HepG2 (cell line): Measurements from ENCODE around the gene RGS19. TPM values are rescaled to one million over a fixed set of nuclear protein-coding genes. Genes with fewer than 3 reads are reported as not detected.

Experiments used
- ARID3A ChIP-seq: IDR thresholded peaks from 2 replicates; pipeline ENCODE4 v1.6.1; 2012; ENCODE audit warnings: low read depth, low read length, improper control_type of control experiment
- CERS6 ChIP-seq: sonication (generic); formaldehyde crosslinking; IDR thresholded peaks from 2 replicates; pipeline ENCODE4 v1.5.0; 2020; ENCODE audit warnings: missing genetic modification reagents
- IKZF4 ChIP-seq: sonication (generic); formaldehyde crosslinking; IDR thresholded peaks from 2 replicates; pipeline ENCODE4 v1.5.1; 2020; ENCODE audit warnings: borderline replicate concordance, mild to moderate bottlenecking, low read depth, missing genetic modification reagents; ENCODE audit errors: not compliant biosample characterization
- JARID2 ChIP-seq: sonication (generic); formaldehyde crosslinking; IDR thresholded peaks from 2 replicates; pipeline ENCODE4 v1.8.1; 2023; ENCODE audit warnings: missing genetic modification reagents, inconsistent platforms; ENCODE audit not compliant: insufficient replicate concordance
- JUN ChIP-seq: sonication (generic); formaldehyde crosslinking; IDR thresholded peaks from 2 replicates; pipeline ENCODE4 v1.4.0; 2020; ENCODE audit warnings: mild to moderate bottlenecking, missing genetic modification reagents
- MED1 ChIP-seq: sonication (generic); formaldehyde crosslinking; IDR thresholded peaks from 2 replicates; pipeline ENCODE4 v1.4.0; 2020; ENCODE audit warnings: missing genetic modification reagents
- PRDM10 ChIP-seq: sonication (generic); formaldehyde crosslinking; IDR thresholded peaks from 2 replicates; pipeline ENCODE4 v1.4.0; 2020; ENCODE audit warnings: low read depth, missing genetic modification reagents
- SIX1 ChIP-seq: sonication (generic); formaldehyde crosslinking; IDR thresholded peaks from 2 replicates; pipeline ENCODE4 v1.4.0; 2020; ENCODE audit warnings: missing genetic modification reagents, borderline replicate concordance
- SMAD9 ChIP-seq: sonication (generic); formaldehyde crosslinking; IDR thresholded peaks from 2 replicates; pipeline ENCODE4 v1.5.1; 2020; ENCODE audit warnings: mild to moderate bottlenecking, missing genetic modification reagents
- SMARCE1 ChIP-seq: fragments of 450-650 bp; IDR thresholded peaks from 2 replicates; pipeline ENCODE4 v1.6.1; 2017; ENCODE audit warnings: borderline replicate concordance
- STAT5B ChIP-seq: sonication (generic); formaldehyde crosslinking; IDR thresholded peaks from 2 replicates; pipeline ENCODE4 v1.4.0; 2020; ENCODE audit warnings: missing genetic modification reagents
- polyA plus RNA-seq, 8 experiments: library from polyadenylated mRNA; depleted of rRNA in 3 of 8; stranded (reverse) in 7 of 8; unstranded in 1 of 8; fragments of >200 nt; fragmentation: Illumina TruSeq in 4 of 8; extraction: Trizol in 4 of 8; gene quantifications; 2 replicates each; pipeline versions ENCODE4 v1.2.1 to v1.2.3, GENCODE V29; 2011 to 2016; ENCODE audit warnings: low read depth in 4 of 8, missing spikeins in 1 of 8, mixed read lengths in 1 of 8; ENCODE audit not compliant: insufficient read depth in 1 of 8
- total RNA-seq, 5 experiments: library from RNA; depleted of rRNA; stranded (reverse); fragments of >200 nt; fragmentation: Illumina TruSeq; extraction: Trizol; gene quantifications; 2 replicates each; pipeline ENCODE4 v1.2.3, GENCODE V29; 2016; ENCODE audit warnings: low read depth in 1 of 5
- TF ChIP-seq, protein P1 (sequence below): sonication (generic); formaldehyde crosslinking; IDR thresholded peaks from 2 replicates; pipeline ENCODE4 v1.9.0; 2021; ENCODE audit warnings: mild to moderate bottlenecking, missing genetic modification reagents
- TF ChIP-seq, protein P2 (sequence below): sonication (generic); formaldehyde crosslinking; IDR thresholded peaks from 2 replicates; pipeline ENCODE4 v1.5.0; 2020; ENCODE audit warnings: missing genetic modification reagents, mild to moderate bottlenecking, borderline replicate concordance

Gene RGS19
- total and polyA plus RNA-seq, 2 of the 13 experiments (the other 11 are each of a cell fraction or from before 2014, with no cell fraction given), result 10.7 to 11.9 TPM

DNA sequence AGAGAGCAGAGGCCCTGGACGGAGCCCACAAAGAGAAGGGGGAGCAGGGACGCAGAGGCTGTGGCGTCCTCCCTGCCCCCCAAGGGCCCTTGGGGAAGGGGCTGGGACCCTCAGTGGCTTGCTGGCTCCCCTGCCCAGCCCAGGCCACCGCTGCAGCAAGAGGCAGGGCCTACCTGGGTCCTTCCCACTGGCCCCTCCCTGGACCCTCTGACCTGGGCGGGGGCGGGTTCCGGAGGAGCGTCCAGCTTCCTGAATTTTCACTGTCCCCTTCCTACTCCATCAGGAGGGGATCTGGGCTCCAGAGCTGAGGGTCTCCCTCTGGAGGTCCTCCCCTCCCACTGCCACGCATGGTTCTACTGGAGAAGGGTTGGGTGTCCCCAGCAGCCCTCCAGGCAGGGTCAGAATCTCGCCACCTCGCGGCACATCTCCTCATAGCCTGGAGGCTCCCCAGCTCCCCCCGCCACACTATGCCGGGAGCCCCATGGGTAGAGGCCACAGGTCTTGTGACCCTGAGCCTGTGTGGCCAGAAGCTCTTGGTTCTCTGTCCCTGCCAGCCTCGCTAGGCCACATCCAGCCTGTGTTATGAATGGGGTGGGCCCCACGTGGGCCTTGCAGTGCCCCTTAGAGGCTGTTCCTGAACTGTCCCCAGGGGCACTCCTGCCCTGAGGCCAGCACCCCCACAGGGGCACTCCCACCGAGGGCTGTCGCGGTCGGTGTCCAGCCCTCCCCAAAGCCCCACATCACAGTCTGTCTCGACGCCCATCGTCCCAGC, 28.9 kb downstream of the RGS19 start (continued):
- TF ChIP-seq CERS6 (CRISPR knock-in tag) (no peak), JARID2 (no peak), SMAD9 (no peak; the same call in 1 of the 2 replicates), IKZF4 (peak; percentile 81), ARID3A (no peak), SMARCE1 (no peak), MED1 (CRISPR knock-in tag) (peak; percentile 85), SIX1 (CRISPR knock-in tag) (peak; percentile 45; the same call in 1 of the 2 replicates), STAT5B (CRISPR knock-in tag) (peak; percentile 15; the same call in 1 of the 2 replicates), JUN (CRISPR knock-in tag) (no peak), PRDM10 (CRISPR knock-in tag) (peak; percentile 32; the same call in 1 of the 2 replicates)
- TF ChIP-seq, protein P1, sequence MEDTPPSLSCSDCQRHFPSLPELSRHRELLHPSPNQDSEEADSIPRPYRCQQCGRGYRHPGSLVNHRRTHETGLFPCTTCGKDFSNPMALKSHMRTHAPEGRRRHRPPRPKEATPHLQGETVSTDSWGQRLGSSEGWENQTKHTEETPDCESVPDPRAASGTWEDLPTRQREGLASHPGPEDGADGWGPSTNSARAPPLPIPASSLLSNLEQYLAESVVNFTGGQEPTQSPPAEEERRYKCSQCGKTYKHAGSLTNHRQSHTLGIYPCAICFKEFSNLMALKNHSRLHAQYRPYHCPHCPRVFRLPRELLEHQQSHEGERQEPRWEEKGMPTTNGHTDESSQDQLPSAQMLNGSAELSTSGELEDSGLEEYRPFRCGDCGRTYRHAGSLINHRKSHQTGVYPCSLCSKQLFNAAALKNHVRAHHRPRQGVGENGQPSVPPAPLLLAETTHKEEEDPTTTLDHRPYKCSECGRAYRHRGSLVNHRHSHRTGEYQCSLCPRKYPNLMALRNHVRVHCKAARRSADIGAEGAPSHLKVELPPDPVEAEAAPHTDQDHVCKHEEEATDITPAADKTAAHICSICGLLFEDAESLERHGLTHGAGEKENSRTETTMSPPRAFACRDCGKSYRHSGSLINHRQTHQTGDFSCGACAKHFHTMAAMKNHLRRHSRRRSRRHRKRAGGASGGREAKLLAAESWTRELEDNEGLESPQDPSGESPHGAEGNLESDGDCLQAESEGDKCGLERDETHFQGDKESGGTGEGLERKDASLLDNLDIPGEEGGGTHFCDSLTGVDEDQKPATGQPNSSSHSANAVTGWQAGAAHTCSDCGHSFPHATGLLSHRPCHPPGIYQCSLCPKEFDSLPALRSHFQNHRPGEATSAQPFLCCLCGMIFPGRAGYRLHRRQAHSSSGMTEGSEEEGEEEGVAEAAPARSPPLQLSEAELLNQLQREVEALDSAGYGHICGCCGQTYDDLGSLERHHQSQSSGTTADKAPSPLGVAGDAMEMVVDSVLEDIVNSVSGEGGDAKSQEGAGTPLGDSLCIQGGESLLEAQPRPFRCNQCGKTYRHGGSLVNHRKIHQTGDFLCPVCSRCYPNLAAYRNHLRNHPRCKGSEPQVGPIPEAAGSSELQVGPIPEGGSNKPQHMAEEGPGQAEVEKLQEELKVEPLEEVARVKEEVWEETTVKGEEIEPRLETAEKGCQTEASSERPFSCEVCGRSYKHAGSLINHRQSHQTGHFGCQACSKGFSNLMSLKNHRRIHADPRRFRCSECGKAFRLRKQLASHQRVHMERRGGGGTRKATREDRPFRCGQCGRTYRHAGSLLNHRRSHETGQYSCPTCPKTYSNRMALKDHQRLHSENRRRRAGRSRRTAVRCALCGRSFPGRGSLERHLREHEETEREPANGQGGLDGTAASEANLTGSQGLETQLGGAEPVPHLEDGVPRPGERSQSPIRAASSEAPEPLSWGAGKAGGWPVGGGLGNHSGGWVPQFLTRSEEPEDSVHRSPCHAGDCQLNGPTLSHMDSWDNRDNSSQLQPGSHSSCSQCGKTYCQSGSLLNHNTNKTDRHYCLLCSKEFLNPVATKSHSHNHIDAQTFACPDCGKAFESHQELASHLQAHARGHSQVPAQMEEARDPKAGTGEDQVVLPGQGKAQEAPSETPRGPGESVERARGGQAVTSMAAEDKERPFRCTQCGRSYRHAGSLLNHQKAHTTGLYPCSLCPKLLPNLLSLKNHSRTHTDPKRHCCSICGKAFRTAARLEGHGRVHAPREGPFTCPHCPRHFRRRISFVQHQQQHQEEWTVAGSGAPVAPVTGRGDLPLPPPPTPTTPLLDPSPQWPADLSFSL (CRISPR knock-in tag), result no peak
- TF ChIP-seq, protein P2, sequence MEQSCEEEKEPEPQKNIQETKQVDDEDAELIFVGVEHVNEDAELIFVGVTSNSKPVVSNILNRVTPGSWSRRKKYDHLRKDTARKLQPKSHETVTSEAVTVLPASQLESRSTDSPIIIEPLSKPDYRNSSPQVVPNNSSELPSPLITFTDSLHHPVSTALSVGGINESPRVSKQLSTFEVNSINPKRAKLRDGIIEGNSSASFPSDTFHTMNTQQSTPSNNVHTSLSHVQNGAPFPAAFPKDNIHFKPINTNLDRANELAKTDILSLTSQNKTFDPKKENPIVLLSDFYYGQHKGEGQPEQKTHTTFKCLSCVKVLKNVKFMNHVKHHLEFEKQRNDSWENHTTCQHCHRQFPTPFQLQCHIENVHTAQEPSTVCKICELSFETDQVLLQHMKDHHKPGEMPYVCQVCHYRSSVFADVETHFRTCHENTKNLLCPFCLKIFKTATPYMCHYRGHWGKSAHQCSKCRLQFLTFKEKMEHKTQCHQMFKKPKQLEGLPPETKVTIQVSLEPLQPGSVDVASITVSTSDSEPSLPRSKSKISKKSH (CRISPR knock-in tag), result peak; percentile 51
